Right lobe of liver (tissue), 4 donors: ENCODE results near the gene TFDP3.

Experiments used
- POLR2A ChIP-seq: fragments of 450-650 bp; IDR thresholded peaks from one replicate; pipeline ENCODE4 v1.6.1; 2017; ENCODE audit warnings: antibody characterized with exemption, mild to moderate bottlenecking
- TF ChIP-seq, protein P1 (sequence below), 4 donors: fragments of 200-600 bp in 3 of 4; fragments of 450-650 bp in 1 of 4; IDR thresholded peaks; one replicate each; pipeline versions ENCODE4 v1.5.1 to v1.8.0; 2016 to 2022; ENCODE audit warnings: antibody characterized with exemption in 4 of 4, mild to moderate bottlenecking in 2 of 4
- donor health status: DM: no; HTN: no; CAD: no.
- donor health status: DM: no; HTN: no; CAD: no.
- donor health status: DM: no; HTN: yes; CAD: no.

DNA sequence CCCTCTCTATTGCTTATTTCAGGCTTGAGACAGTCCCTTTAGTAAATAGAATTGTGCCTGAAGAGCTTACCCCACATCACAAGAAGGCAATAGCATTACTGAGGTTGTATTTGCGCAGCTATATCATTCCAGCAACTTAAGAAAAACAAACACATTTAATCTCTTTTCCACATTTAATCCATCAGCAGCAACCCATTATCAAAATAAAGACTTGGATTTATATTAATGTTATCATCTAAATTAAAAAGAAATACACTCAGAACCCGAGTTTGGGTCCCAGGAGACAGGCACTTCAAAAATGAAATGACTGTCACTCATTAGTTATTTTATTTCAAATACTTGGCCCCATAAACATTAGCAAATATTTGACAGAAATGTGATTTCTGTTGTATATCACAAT lies 10.4 kb downstream of the TFDP3 start:
- TF ChIP-seq POLR2A: no peak
- TF ChIP-seq, protein P1, sequence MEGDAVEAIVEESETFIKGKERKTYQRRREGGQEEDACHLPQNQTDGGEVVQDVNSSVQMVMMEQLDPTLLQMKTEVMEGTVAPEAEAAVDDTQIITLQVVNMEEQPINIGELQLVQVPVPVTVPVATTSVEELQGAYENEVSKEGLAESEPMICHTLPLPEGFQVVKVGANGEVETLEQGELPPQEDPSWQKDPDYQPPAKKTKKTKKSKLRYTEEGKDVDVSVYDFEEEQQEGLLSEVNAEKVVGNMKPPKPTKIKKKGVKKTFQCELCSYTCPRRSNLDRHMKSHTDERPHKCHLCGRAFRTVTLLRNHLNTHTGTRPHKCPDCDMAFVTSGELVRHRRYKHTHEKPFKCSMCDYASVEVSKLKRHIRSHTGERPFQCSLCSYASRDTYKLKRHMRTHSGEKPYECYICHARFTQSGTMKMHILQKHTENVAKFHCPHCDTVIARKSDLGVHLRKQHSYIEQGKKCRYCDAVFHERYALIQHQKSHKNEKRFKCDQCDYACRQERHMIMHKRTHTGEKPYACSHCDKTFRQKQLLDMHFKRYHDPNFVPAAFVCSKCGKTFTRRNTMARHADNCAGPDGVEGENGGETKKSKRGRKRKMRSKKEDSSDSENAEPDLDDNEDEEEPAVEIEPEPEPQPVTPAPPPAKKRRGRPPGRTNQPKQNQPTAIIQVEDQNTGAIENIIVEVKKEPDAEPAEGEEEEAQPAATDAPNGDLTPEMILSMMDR (IDR thresholded peaks at IDR 0.05): no peak
